Hematopoietic multipotent progenitor cell treated with erythropoietin and hydrocortisone succinate and interleukin-3 and kit ligand, for 8 days (in vitro differentiated cells): Measurements from ENCODE around the gene SDHB.

Experiments used
- DNase-seq: peaks from one replicate; pipeline ENCODE4 v3.0.0-alpha.2; 2015

The SDHB gene

GRCh38 chr1:17011092-17011438 is 42.8 kb downstream of the SDHB start:
- DNase-seq: no peak

GRCh38 chr1:17009706-17010105 is 44.1 kb downstream of the SDHB start:
- no peak for DNase-seq

GRCh38 chr1:17008208-17008855 is 45.5 kb downstream of the SDHB start:
- DNase-seq: no peak

GRCh38 chr1:17007121-17007520 is 46.7 kb downstream of the SDHB start:
- no peak for DNase-seq

- DNase-seq: no peak
Observed at GRCh38 chr1:17005365-17005740, 48.5 kb downstream of the SDHB start.

GRCh38 chr1:17004466-17005364 is 49.1 kb downstream of the SDHB start:
- DNase-seq: no peak

GRCh38 chr1:17002524-17002902 is 51.3 kb downstream of the SDHB start:
- DNase-seq: no peak

GRCh38 chr1:17001760-17002523 is 51.9 kb downstream of the SDHB start:
- no peak for DNase-seq

- no peak for DNase-seq
Observed at GRCh38 chr1:16999863-17000262, 54.0 kb downstream of the SDHB start.

- no peak for DNase-seq
Observed at GRCh38 chr1:16998589-16998988, 55.2 kb downstream of the SDHB start.

GRCh38 chr1:16996845-16997244 is 57.0 kb downstream of the SDHB start:
- DNase-seq: no peak

- DNase-seq: no peak
Observed at GRCh38 chr1:16993521-16994038, 60.3 kb downstream of the SDHB start.

GRCh38 chr1:16992675-16993074 is 61.2 kb downstream of the SDHB start:
- DNase-seq: no peak

- no peak for DNase-seq
Observed at GRCh38 chr1:16992102-16992501, 61.7 kb downstream of the SDHB start.

GRCh38 chr1:16991571-16991970 is 62.3 kb downstream of the SDHB start:
- DNase-seq: no peak

GRCh38 chr1:16989676-16990391 is 64.0 kb downstream of the SDHB start:
- no peak for DNase-seq

GRCh38 chr1:16988210-16988609 is 65.6 kb downstream of the SDHB start:
- DNase-seq: no peak

GRCh38 chr1:16986962-16987361 is 66.9 kb downstream of the SDHB start:
- DNase-seq: no peak

- DNase-seq: no peak
Observed at GRCh38 chr1:16986560-16986959, 67.3 kb downstream of the SDHB start.

GRCh38 chr1:16986113-16986512 is 67.7 kb downstream of the SDHB start:
- DNase-seq: no peak

GRCh38 chr1:16984717-16985116 is 69.1 kb downstream of the SDHB start:
- DNase-seq: no peak

- no peak for DNase-seq
Observed at GRCh38 chr1:16983649-16984048, 70.2 kb downstream of the SDHB start.

GRCh38 chr1:16982902-16983301 is 70.9 kb downstream of the SDHB start:
- no peak for DNase-seq
